ENCODE data around the gene TUBB2A. TPM values are rescaled to one million over a fixed set of nuclear protein-coding genes. Genes with fewer than 3 reads are reported as not detected.
"Not testable (repeated sequence)": the region's sequence is repeated elsewhere in the genome, so short reads cannot be mapped to it uniquely, and the experiment has no call there.

The TUBB2A gene
- total RNA-seq, 1 donor from 2014 or later = 177 TPM

DNA sequence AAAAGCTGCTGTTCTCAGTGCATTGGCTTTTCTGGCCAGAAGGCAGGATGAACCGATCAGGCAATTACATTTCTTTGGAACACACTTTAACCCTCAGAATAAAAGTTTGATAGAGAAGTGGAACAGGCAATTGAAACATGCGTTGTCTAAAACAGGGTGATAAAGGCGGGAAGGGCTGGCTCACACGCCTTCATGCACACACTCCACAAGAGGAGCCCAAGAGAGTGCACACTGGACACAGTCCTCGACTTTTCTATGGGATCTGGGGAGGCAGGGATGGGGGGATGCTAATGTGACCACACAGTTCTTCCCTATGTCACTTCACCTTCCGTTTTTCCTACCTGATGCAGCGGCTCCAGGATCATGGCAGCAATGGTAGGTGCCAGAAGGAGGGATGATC, 30.9 kb upstream of the TUBB2A start:
- Mint-ChIP-seq H3K4me1 (peaks cover 38% of the 10 kb centered on the region), H3K9me3 (peaks cover 4% of the 10 kb centered on the region), H3K27ac (ENCODE audit: unreplicated experiment) (no peak overlapping the region), H3K4me3 (no peak overlapping the region), H3K36me3 (ENCODE audit: low read depth) (no peaks in the 10 kb centered on the region), H3K27me3 (ENCODE audit: low read depth) (no peaks in the 10 kb centered on the region)
- no peak for DNase-seq (ENCODE audit: low read depth, low spot score)
- TF ChIP-seq, protein P1, sequence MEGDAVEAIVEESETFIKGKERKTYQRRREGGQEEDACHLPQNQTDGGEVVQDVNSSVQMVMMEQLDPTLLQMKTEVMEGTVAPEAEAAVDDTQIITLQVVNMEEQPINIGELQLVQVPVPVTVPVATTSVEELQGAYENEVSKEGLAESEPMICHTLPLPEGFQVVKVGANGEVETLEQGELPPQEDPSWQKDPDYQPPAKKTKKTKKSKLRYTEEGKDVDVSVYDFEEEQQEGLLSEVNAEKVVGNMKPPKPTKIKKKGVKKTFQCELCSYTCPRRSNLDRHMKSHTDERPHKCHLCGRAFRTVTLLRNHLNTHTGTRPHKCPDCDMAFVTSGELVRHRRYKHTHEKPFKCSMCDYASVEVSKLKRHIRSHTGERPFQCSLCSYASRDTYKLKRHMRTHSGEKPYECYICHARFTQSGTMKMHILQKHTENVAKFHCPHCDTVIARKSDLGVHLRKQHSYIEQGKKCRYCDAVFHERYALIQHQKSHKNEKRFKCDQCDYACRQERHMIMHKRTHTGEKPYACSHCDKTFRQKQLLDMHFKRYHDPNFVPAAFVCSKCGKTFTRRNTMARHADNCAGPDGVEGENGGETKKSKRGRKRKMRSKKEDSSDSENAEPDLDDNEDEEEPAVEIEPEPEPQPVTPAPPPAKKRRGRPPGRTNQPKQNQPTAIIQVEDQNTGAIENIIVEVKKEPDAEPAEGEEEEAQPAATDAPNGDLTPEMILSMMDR (conservative IDR thresholded peaks at IDR 0.05) = no peak

DNA sequence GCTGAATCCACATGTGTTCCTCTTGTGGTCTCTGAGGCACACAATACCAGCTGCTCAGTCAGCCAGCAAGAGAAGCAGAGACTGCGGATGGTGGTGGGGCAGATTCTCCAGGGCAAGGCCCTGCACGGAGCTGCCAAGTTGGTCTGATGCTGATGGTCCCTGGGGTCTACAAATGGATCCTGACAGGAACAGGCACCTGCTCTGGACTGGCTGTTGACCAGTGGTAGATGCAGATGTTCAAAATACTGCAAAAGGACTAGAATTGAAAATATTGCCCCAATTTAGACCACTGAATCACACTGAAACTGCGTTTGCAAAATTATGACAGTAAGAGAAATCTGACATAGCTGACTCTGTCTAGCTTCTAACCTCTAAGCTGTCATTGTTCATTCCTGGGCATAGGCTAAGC, 29.6 kb upstream of the TUBB2A start:
- peaks cover 37% of the 10 kb centered on the region for H3K4me1 Mint-ChIP-seq
- no peak overlapping the region for H3K4me3 Mint-ChIP-seq
- DNase-seq (ENCODE audit: low read depth, low spot score) = no peak
- peaks cover 4% of the 10 kb centered on the region for H3K9me3 Mint-ChIP-seq
- no peaks in the 10 kb centered on the region for H3K27me3 Mint-ChIP-seq (ENCODE audit: low read depth)
- TF ChIP-seq, protein P1 (conservative IDR thresholded peaks at IDR 0.05) = no peak
- H3K27ac Mint-ChIP-seq (ENCODE audit: unreplicated experiment) = no peak overlapping the region
- no peaks in the 10 kb centered on the region for H3K36me3 Mint-ChIP-seq (ENCODE audit: low read depth)

DNA sequence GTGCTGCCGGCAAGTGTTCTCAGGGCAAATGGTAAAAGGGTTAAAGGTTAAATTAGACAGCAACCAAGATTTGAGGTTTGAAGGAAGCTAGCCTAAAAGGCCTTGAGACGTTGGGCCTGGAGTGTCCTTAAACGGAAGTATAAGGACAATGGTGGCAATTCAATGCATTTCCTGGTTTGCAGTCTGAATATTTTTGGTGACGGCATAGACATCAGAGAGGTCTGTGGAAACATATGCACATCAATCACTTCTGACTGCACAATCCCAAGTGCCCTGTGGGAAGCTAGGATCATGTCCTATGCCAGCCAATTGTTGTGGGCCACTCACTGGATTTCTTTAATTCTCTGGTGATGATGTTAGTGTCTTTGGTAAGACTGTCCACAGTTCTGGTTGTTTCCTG, 25.7 kb upstream of the TUBB2A start:
- H3K9me3 Mint-ChIP-seq = peaks cover 2% of the 10 kb centered on the region
- H3K27me3 Mint-ChIP-seq (ENCODE audit: low read depth) = no peaks in the 10 kb centered on the region
- TF ChIP-seq, protein P1 (conservative IDR thresholded peaks at IDR 0.05) = no peak
- peak overlapping the region; percentile 64 for H3K27ac Mint-ChIP-seq (ENCODE audit: unreplicated experiment)
- H3K36me3 Mint-ChIP-seq (ENCODE audit: low read depth) = no peaks in the 10 kb centered on the region
- no peak for DNase-seq (ENCODE audit: low read depth, low spot score)
- peaks cover 27% of the 10 kb centered on the region for H3K4me1 Mint-ChIP-seq
- H3K4me3 Mint-ChIP-seq = no peak overlapping the region

DNA sequence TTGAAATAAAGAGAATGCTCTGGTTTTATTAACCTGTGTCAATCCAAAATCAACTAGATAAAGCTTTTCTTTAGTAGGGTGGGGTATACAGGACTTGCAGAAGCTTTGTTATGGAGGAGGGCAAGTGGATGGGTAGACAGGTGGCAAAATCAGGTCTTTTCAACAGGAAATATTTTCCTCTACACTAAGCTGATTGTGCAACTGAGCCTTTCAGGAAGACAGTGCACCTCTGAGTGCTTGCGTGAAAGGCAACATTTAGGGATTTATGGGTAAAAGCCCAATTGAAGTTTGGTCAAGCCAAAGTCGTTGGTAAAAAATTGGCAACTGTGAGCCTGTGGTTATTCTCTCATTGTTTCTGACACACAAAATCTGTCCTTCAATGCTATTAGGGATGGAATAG, 23.8 kb upstream of the TUBB2A start:
- Mint-ChIP-seq H3K27me3 (ENCODE audit: low read depth) (no peaks in the 10 kb centered on the region), H3K4me1 (peaks cover 25% of the 10 kb centered on the region), H3K9me3 (no peaks in the 10 kb centered on the region), H3K4me3 (no peak overlapping the region), H3K27ac (ENCODE audit: unreplicated experiment) (no peak overlapping the region), H3K36me3 (ENCODE audit: low read depth) (no peaks in the 10 kb centered on the region)
- no peak for DNase-seq (ENCODE audit: low read depth, low spot score)
- TF ChIP-seq, protein P1 (conservative IDR thresholded peaks at IDR 0.05) = no peak

DNA sequence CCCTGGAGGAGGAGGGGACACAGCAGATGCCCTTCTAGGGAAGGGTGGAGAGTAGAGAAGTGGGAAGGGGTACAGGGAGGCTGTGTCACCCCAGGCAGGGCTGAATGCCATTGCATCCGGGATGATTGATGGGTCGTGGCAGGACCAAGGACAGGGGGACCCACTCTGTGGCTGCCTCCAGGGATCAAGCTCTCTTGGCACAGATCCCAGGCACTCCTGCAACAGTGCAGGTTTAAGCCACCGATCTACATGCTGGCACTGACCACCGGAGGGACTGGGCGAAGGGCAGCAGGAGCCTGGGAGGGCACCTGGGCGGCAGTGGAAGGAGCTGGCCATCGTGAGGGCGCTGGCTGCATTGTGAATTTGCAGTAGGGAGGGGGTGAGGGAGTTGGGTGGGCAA, 22.6 kb upstream of the TUBB2A start:
- not testable (repeated sequence) for H3K27ac Mint-ChIP-seq (ENCODE audit: unreplicated experiment); DNase-seq (ENCODE audit: low read depth, low spot score); H3K27me3 Mint-ChIP-seq (ENCODE audit: low read depth); H3K9me3 Mint-ChIP-seq; H3K36me3 Mint-ChIP-seq (ENCODE audit: low read depth)
- H3K4me1 Mint-ChIP-seq = peaks cover 34% of the 10 kb centered on the region
- peak overlapping the region; percentile 81 for H3K4me3 Mint-ChIP-seq

DNA sequence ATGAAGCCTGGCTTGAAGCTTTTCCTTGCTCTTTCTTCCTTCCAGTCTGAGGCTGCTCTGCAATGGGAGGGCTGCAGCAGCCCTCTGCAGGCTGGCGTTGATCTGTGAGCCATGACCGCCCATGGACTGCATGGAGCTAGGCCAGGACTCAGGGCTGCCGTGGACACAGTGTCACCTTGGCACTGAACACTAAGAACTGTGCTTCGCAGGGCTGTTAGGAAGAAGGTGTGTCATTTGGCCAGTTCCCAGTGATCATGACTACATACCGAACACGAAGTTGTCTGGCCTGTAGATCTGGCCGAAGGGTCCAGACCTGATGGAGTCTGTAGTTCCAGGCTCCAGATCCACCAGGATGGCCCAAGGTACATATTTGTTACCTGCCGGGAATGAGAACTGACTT, 21.3 kb upstream of the TUBB2A start:
- peak overlapping the region; percentile 2 for H3K27ac Mint-ChIP-seq (ENCODE audit: unreplicated experiment)
- H3K36me3 Mint-ChIP-seq (ENCODE audit: low read depth); H3K9me3 Mint-ChIP-seq; H3K27me3 Mint-ChIP-seq (ENCODE audit: low read depth); DNase-seq (ENCODE audit: low read depth, low spot score); H3K4me3 Mint-ChIP-seq: not testable (repeated sequence)
- H3K4me1 Mint-ChIP-seq = peaks cover 36% of the 10 kb centered on the region
